ENCODE data around the gene CRYGA. TPM values are rescaled to one million over a fixed set of nuclear protein-coding genes. Genes with fewer than 3 reads are reported as not detected.

Gene CRYGA
- total and polyA plus RNA-seq, 2 donors (not counting 1 experiment from before 2014, with no cell fraction given): not detected

DNA sequence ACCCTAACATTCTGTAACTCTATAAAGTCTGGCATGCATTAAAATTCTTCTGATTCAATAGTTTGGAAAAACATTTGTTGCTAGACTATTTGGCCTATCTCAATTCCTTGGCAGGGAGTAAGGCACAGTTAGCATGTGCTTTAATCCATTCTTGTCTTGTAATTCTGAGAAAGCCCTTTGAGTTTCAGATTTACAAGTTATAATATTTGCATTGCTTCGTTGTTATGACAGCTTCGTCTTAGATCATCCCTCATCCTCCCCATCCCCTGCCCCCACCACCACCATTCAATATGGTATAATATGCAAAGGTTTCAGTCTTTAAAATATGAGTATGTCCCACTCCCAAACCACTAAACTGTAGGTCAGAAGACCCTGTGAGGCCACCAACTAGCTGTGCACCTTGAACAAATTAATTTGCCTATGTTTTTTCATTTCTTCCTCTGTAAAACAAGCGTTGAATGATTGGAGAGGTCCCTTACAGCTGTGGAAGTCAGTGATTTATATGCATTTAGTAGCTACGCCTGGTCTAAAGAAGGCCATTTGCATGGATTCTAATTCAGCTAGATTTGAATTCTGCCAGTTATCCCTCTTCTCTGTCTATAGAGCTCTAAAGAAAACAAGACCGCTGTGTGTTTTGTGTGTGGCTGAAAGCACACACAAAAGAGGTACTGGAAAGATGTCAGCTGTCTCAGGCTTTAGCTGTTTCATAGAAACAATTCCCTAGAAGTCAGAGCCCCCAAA is 25.9 kb upstream of the CRYGA start:
- Histone ChIP-seq H3K9me3 (ENCODE audit: control extremely low read depth in 1 of 3, control insufficient read depth in 2 of 3, insufficient read depth in 1 of 3, low read length in 2 of 3) (no peaks in the 10 kb centered on the region), H3K27ac (ENCODE audit: low read length in 2 of 2) (no peak overlapping the region), H3K9ac (ENCODE audit: low read length) (no peak overlapping the region), H4K20me1 (ENCODE audit: control insufficient read depth, insufficient read depth, low read length, poor library complexity, severe bottlenecking) (no peaks in the 10 kb centered on the region), H3K4me1 (ENCODE audit: control insufficient read depth in 2 of 2, insufficient read depth in 2 of 2, low read length in 2 of 2) (peaks cover 0 to under 1% of the 10 kb centered on the region in 2 donors), H3K36me3 (replicated peaks in 1 of 2; ENCODE audit: control extremely low read depth in 1 of 2, control insufficient read depth in 1 of 2, extremely low read depth in 1 of 2, insufficient read depth in 2 of 2, low read length in 1 of 2) (no peaks in the 10 kb centered on the region), H3K79me2 (ENCODE audit: control insufficient read depth, insufficient read depth, low read length) (no peaks in the 10 kb centered on the region), H3K4me2 (replicated peaks; ENCODE audit: low read depth, low read length, poor library complexity, severe bottlenecking) (no peak overlapping the region), H2AFZ (ENCODE audit: insufficient read depth, low read depth, low read length, poor library complexity, severe bottlenecking) (no peak overlapping the region), H3K4me3 (ENCODE audit: control extremely low read depth in 1 of 5, extremely low read depth in 1 of 5, insufficient read depth in 1 of 5, low read depth in 2 of 5, low read length in 4 of 5) (no peak overlapping the region), H3K27me3 (replicated peaks in 1 of 4; ENCODE audit: control extremely low read depth in 1 of 4, control insufficient read depth in 3 of 4, insufficient read depth in 4 of 4, low read length in 3 of 4) (peaks cover 0 to 4% (median 0%) of the 10 kb centered on the region in 4 experiments)
- no peak overlapping the region for H3K4me3 Mint-ChIP-seq
- ChIA-PET POLR2A (no interaction called here), CTCF (interaction anchor here (0.6 to 2.3 kb wide), 2 partner anchors 14 to 64 kb away, joined by 3 to 12 read pairs; no protein-coding TSS in a partner anchor)
- H3K4me1 Mint-ChIP-seq: peaks cover 4% of the 10 kb centered on the region
- no peak for DNase-seq
- intact Hi-C loops (cut with micrococcal nuclease): no loop called here
- H3K9me3 Mint-ChIP-seq (ENCODE audit: insufficient read depth): no peaks in the 10 kb centered on the region
- no peak for ATAC-seq (ENCODE audit: low read depth)
- no peak for TF ChIP-seq CTCF (IDR thresholded peaks at IDR 0.05)
- no peak for TF ChIP-seq EZH2 (IDR thresholded peaks at IDR 0.05; ENCODE audit: borderline replicate concordance, insufficient read depth, low read depth, low read length, poor library complexity, severe bottlenecking)
- no peak overlapping the region for H3K27ac Mint-ChIP-seq
- peaks cover 16% of the 10 kb centered on the region for H3K27me3 Mint-ChIP-seq
- WGBS (ENCODE audit: insufficient coverage): no CpG with 5 or more reads among the region's 5 CpGs

- Mint-ChIP-seq H3K27me3 (peaks cover 26% of the 10 kb centered on the region), H3K4me1 (peaks cover 12% of the 10 kb centered on the region), H3K9me3 (ENCODE audit: insufficient read depth) (no peaks in the 10 kb centered on the region), H3K27ac (no peak overlapping the region), H3K4me3 (no peak overlapping the region)
- no peak for DNase-seq
- no peaks in the 10 kb centered on the region for H4K20me1 ChIP-seq (ENCODE audit: control insufficient read depth, insufficient read depth, low read length, poor library complexity, severe bottlenecking)
- no peak overlapping the region for H3K4me3 ChIP-seq (ENCODE audit: control extremely low read depth in 1 of 5, extremely low read depth in 1 of 5, insufficient read depth in 1 of 5, low read depth in 2 of 5, low read length in 4 of 5)
- H3K36me3 ChIP-seq (replicated peaks in 1 of 2; ENCODE audit: control extremely low read depth in 1 of 2, control insufficient read depth in 1 of 2, extremely low read depth in 1 of 2, insufficient read depth in 2 of 2, low read length in 1 of 2): no peaks in the 10 kb centered on the region
- no peaks in the 10 kb centered on the region for H3K79me2 ChIP-seq (ENCODE audit: control insufficient read depth, insufficient read depth, low read length)
- ATAC-seq (ENCODE audit: low read depth): no peak
- H3K27ac ChIP-seq (ENCODE audit: low read length in 2 of 2): no peak overlapping the region
- no peaks in the 10 kb centered on the region for H3K9me3 ChIP-seq (ENCODE audit: control extremely low read depth in 1 of 3, control insufficient read depth in 2 of 3, insufficient read depth in 1 of 3, low read length in 2 of 3)
- H3K4me2 ChIP-seq (replicated peaks; ENCODE audit: low read depth, low read length, poor library complexity, severe bottlenecking): no peak overlapping the region
- intact Hi-C loops (cut with micrococcal nuclease): no loop called here
- H3K4me1 ChIP-seq (ENCODE audit: control insufficient read depth in 2 of 2, insufficient read depth in 2 of 2, low read length in 2 of 2): peaks cover 0 to 3% of the 10 kb centered on the region in 2 donors
- CTCF ChIA-PET: interaction anchor here (2.3 kb wide), 1 partner anchor 11 kb away, joined by 11 read pairs; no protein-coding TSS in a partner anchor
- H3K9ac ChIP-seq (ENCODE audit: low read length): no peak overlapping the region
- peaks cover 0 to 6% (median 0%) of the 10 kb centered on the region in 4 experiments for H3K27me3 ChIP-seq (replicated peaks in 1 of 4; ENCODE audit: control extremely low read depth in 1 of 4, control insufficient read depth in 3 of 4, insufficient read depth in 4 of 4, low read length in 3 of 4)
- POLR2A ChIA-PET: no interaction called here
- H2AFZ ChIP-seq (ENCODE audit: insufficient read depth, low read depth, low read length, poor library complexity, severe bottlenecking): no peak overlapping the region
- TF ChIP-seq EZH2 (IDR thresholded peaks at IDR 0.05; ENCODE audit: borderline replicate concordance, insufficient read depth, low read depth, low read length, poor library complexity, severe bottlenecking) (no peak), CTCF (IDR thresholded peaks at IDR 0.05) (no peak)
- 50% methylated on average over 1 of the region's 2 CpGs for WGBS (ENCODE audit: insufficient coverage)
Observed at GRCh38 chr2:208186893-208187292, 23.5 kb upstream of the CRYGA start.

All from B cell (primary cell).